Measurements from ENCODE around the gene NIN. TPM values are rescaled to one million over a fixed set of nuclear protein-coding genes. Genes with fewer than 3 reads are reported as not detected.

Gene NIN
- total RNA-seq, 4 donors from 2014 or later = 23.7 to 51.2 (median 29.5) TPM

DNA sequence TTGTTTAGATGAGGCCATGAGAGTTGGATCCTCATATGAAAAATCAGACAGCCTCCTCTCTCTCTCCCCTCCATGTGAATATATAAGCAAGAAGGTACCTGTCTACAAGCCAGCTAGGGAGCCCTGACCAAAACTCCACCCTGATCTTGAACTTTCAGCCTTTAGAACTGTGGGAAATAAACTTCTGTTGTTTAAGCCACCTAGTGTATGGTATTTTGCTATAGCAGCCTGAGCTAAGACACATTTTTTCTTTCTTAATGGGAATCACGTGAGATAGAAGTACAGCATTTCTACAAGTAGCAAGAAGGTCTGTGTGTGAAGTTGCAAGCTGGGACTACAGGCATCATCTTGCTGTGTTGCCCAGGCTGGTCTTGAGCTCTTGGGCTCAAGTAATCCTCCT is 24.6 kb upstream of the NIN start:
- ATAC-seq (ENCODE audit: low FRiP score) (no peak), DNase-seq (ENCODE audit: low spot score) (no peak)
- TF ChIP-seq, protein P1, sequence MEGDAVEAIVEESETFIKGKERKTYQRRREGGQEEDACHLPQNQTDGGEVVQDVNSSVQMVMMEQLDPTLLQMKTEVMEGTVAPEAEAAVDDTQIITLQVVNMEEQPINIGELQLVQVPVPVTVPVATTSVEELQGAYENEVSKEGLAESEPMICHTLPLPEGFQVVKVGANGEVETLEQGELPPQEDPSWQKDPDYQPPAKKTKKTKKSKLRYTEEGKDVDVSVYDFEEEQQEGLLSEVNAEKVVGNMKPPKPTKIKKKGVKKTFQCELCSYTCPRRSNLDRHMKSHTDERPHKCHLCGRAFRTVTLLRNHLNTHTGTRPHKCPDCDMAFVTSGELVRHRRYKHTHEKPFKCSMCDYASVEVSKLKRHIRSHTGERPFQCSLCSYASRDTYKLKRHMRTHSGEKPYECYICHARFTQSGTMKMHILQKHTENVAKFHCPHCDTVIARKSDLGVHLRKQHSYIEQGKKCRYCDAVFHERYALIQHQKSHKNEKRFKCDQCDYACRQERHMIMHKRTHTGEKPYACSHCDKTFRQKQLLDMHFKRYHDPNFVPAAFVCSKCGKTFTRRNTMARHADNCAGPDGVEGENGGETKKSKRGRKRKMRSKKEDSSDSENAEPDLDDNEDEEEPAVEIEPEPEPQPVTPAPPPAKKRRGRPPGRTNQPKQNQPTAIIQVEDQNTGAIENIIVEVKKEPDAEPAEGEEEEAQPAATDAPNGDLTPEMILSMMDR (IDR thresholded peaks at IDR 0.05) = no peak

GRCh38 chr14:50854521-50854920 is 23.6 kb upstream of the NIN start:
- TF ChIP-seq, protein P1 (IDR thresholded peaks at IDR 0.05) = no peak
- DNase-seq (ENCODE audit: low spot score) (no peak), ATAC-seq (ENCODE audit: low FRiP score) (no peak)

DNA sequence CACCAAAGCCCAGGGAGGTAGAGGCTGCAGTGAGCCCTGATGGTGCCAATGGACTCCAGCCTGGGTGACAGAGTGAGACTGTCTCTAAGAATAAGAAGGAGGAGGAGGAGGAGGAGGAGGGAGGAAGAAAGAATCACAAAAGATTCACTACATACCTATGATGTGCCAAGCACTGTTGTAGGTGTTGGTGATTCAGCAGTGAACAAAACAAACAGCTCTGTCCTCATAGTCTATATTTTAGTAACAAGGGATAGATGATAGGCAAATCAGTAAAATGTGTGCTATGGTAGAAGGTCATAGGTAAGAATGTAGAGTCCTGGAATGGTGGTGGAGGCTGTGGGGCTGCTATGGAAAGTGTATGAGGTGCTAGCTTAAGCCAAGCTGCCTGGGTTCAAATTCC is 22.9 kb upstream of the NIN start:
- no peak for ATAC-seq (ENCODE audit: low FRiP score)
- TF ChIP-seq, protein P1 (IDR thresholded peaks at IDR 0.05) = no peak
- no peak for DNase-seq (ENCODE audit: low spot score)

- ATAC-seq (ENCODE audit: low FRiP score) (peak; percentile 66), DNase-seq (ENCODE audit: low spot score) (no peak)
- TF ChIP-seq, protein P1 (IDR thresholded peaks at IDR 0.05) = no peak
These were observed 15.4 kb upstream of the NIN start for GRCh38 chr14:50846226-50846880.

GRCh38 chr14:50845166-50845565 is 14.2 kb upstream of the NIN start:
- ATAC-seq (ENCODE audit: low FRiP score) (no peak), DNase-seq (ENCODE audit: low spot score) (no peak)
- TF ChIP-seq, protein P1 (IDR thresholded peaks at IDR 0.05) = no peak

GRCh38 chr14:50844391-50844790 is 13.4 kb upstream of the NIN start:
- no peak for ATAC-seq (ENCODE audit: low FRiP score)

GRCh38 chr14:50839691-50840090 is 8.7 kb upstream of the NIN start:
- ATAC-seq (ENCODE audit: low FRiP score) (no peak), DNase-seq (ENCODE audit: low spot score) (no peak)
- TF ChIP-seq, protein P1 (IDR thresholded peaks at IDR 0.05) = no peak

More at GRCh38 chr14:50844391-50844790, 13.4 kb upstream of the NIN start:
- TF ChIP-seq, protein P1 (IDR thresholded peaks at IDR 0.05) = no peak
- DNase-seq (ENCODE audit: low spot score) = no peak

Data from omental fat pad (tissue), 4 donors.